GM12891 (cell line): ENCODE data around the gene PTPN7.

Experiments used
- PAX5 ChIP-seq: IDR thresholded peaks from 2 replicates; pipeline ENCODE4 v1.6.1; 2011; ENCODE audit warnings: low read length, moderate library complexity, mild to moderate bottlenecking; ENCODE audit not compliant: insufficient read depth, severe bottlenecking
- POLR2A ChIP-seq: IDR thresholded peaks from 2 replicates; pipeline ENCODE4 v1.6.1; 2011; ENCODE audit warnings: low read depth, low read length, control low read depth
- POLR2AphosphoS5 ChIP-seq: IDR thresholded peaks from 2 replicates; pipeline ENCODE4 v1.6.1; 2011; ENCODE audit warnings: low read depth, low read length, control low read depth
- SPI1 ChIP-seq: IDR thresholded peaks from 2 replicates; pipeline ENCODE4 v1.6.1; 2011; ENCODE audit warnings: low read depth, low read length, control low read depth
- TAF1 ChIP-seq: IDR thresholded peaks from 2 replicates; pipeline ENCODE4 v1.6.1; 2011; ENCODE audit warnings: low read depth, low read length, control low read depth

DNA sequence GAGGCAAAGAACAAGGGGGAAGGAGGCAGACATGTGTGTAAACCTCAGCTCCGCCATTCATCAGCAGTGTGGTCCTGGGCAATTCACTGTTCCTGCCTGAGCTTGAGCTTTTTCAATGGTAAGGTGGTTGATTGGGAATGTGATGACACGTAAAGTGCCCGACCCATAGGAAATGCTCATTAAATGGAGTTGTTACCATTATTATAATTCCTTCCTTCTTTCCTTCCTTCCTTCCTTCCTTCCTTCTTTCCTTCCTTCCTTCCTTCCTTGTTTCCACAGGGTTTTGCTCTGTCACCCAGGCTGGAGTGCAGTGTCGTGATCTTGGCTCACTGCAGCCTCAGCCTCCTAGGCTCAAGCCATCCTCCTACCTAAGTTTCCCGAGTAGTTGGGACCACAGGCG lies 33.3 kb downstream of the PTPN7 start:
- TF ChIP-seq POLR2A: no peak
- TF ChIP-seq POLR2AphosphoS5: no peak
- no peak for TF ChIP-seq PAX5
- no peak for TF ChIP-seq TAF1
- TF ChIP-seq SPI1: no peak
